MG63 (cell line): ENCODE data around the gene CSPG4. TPM values are rescaled to one million over a fixed set of nuclear protein-coding genes. Genes with fewer than 3 reads are reported as not detected.
"Not testable (repeated sequence)": the region's sequence is repeated elsewhere in the genome, so short reads cannot be mapped to it uniquely, and the experiment has no call there.

Experiments used
- DNase-seq: peaks from one replicate; pipeline ENCODE4 v3.0.0-alpha.2; 2020
- H3K27me3 ChIP-seq: fragments of 250-450 bp; sonication (Bioruptor Pico); 2 replicates; pipeline ENCODE4 v1.5.1; 2020; ENCODE audit warnings: mild to moderate bottlenecking, moderate library complexity
- H3K36me3 ChIP-seq: fragments of 250-450 bp; sonication (Bioruptor Pico); 2 replicates; pipeline ENCODE4 v1.5.1; 2020; ENCODE audit warnings: mild to moderate bottlenecking, moderate library complexity
- H3K4me3 ChIP-seq: fragments of 250-450 bp; sonication (Bioruptor Pico); 2 replicates; pipeline ENCODE4 v1.5.1; 2020; ENCODE audit warnings: mild to moderate bottlenecking, moderate library complexity
- H3K9me3 ChIP-seq: fragments of 250-450 bp; sonication (Bioruptor Pico); 2 replicates; pipeline ENCODE4 v1.5.1; 2020; ENCODE audit warnings: mild to moderate bottlenecking, moderate library complexity
- total RNA-seq: library from RNA; depleted of rRNA; stranded (reverse); fragments of >200 nt; shearing (Covaris generic); gene quantifications from 2 replicates; pipeline ENCODE4 v1.2.3, GENCODE V29; 2014; ENCODE audit warnings: low replicate concordance; rRNA removed

The CSPG4 gene
- total RNA-seq, 1 experiment from 2014 or later, result 19.6 TPM

- Histone ChIP-seq H3K4me3 (peak overlapping the region; percentile 86), H3K27me3 (no peaks in the 10 kb centered on the region), H3K36me3 (peaks cover 27% of the 10 kb centered on the region), H3K9me3 (no peaks in the 10 kb centered on the region)
- peak; percentile 37 for DNase-seq
These were observed 72.0 kb downstream of the CSPG4 start for GRCh38 chr15:75640483-75641178.

- H3K4me3 ChIP-seq, result peak within 1 kb of the TSS; percentile 86
- DNase-seq, result peak; percentile 97
These were observed 72.8 kb downstream of the CSPG4 start, which contains the start of gene IMP3 for GRCh38 chr15:75639709-75640482. IMP3 (minus strand) TSS chr15:75640224; CDS start chr15:75640168, 56 bp downstream.

GRCh38 chr15:75639191-75639708 lies 73.4 kb downstream of the CSPG4 start:
- no peak for DNase-seq

More at GRCh38 chr15:75639709-75640482, 72.8 kb downstream of the CSPG4 start, which contains the start of gene IMP3:
- H3K27me3 ChIP-seq, result no peaks in the 10 kb centered on the region
- no peaks in the 10 kb centered on the region for H3K9me3 ChIP-seq
- peaks cover 28% of the 10 kb centered on the region for H3K36me3 ChIP-seq

GRCh38 chr15:75637245-75638009 lies 75.2 kb downstream of the CSPG4 start:
- Histone ChIP-seq H3K27me3 (no peaks in the 10 kb centered on the region), H3K4me3 (peak overlapping the region; percentile 86; the same call in 1 of the 2 replicates), H3K9me3 (no peaks in the 10 kb centered on the region), H3K36me3 (peaks cover 28% of the 10 kb centered on the region)
- DNase-seq, result no peak

More at GRCh38 chr15:75639191-75639708, 73.4 kb downstream of the CSPG4 start:
- Histone ChIP-seq H3K9me3 (no peaks in the 10 kb centered on the region), H3K27me3 (no peaks in the 10 kb centered on the region), H3K36me3 (peaks cover 28% of the 10 kb centered on the region), H3K4me3 (peak overlapping the region; percentile 86)

- no peaks in the 10 kb centered on the region for H3K9me3 ChIP-seq
- H3K27me3 ChIP-seq, result no peaks in the 10 kb centered on the region
- DNase-seq, result no peak
- H3K36me3 ChIP-seq, result peaks cover 28% of the 10 kb centered on the region
- H3K4me3 ChIP-seq, result no peak overlapping the region
These were observed 76.6 kb downstream of the CSPG4 start for GRCh38 chr15:75636026-75636425.

- peaks cover 18% of the 10 kb centered on the region for H3K36me3 ChIP-seq
- H3K4me3 ChIP-seq, H3K9me3 ChIP-seq, H3K27me3 ChIP-seq, DNase-seq: not testable (repeated sequence)
These were observed 78.7 kb downstream of the CSPG4 start for GRCh38 chr15:75633922-75634321.

- Histone ChIP-seq H3K27me3 (no peaks in the 10 kb centered on the region), H3K9me3 (no peaks in the 10 kb centered on the region), H3K36me3 (peaks cover 4% of the 10 kb centered on the region), H3K4me3 (no peak overlapping the region)
- DNase-seq, result no peak
These were observed 80.7 kb downstream of the CSPG4 start for GRCh38 chr15:75631935-75632334.

GRCh38 chr15:75625542-75626347 lies 86.9 kb downstream of the CSPG4 start, which contains the start of gene SNUPN:
SNUPN (minus strand) TSS chr15:75625725; CDS start chr15:75621051, 4,674 bp downstream.
- Histone ChIP-seq H3K4me3 (peak within 1 kb of the TSS; percentile 99), H3K9me3 (no peaks in the 10 kb centered on the region), H3K27me3 (no peaks in the 10 kb centered on the region), H3K36me3 (peaks cover 7% of the 10 kb centered on the region)
- peak; percentile 96 for DNase-seq

Other genes with a start within 250 kb of the CSPG4 start
- 11.3 and 17.6 TPM in 2 replicates for gene PTPN9, start 133.5 kb downstream of the CSPG4 start, total RNA-seq
- gene SNUPN, start 87.1 kb downstream of the CSPG4 start, total RNA-seq, result 42.5 and 58.5 TPM in 2 replicates
- gene IMP3, start 72.6 kb downstream of the CSPG4 start, total RNA-seq, result 122 and 150 TPM in 2 replicates
- 13.4 and 20.8 TPM in 2 replicates for gene SNX33, start 64.9 kb downstream of the CSPG4 start, total RNA-seq
- gene UBE2Q2, start 130.6 kb upstream of the CSPG4 start, total RNA-seq, result 41.9 and 61.8 TPM in 2 replicates
- gene FBXO22, start 191.0 kb upstream of the CSPG4 start, total RNA-seq, result 51.6 and 74.1 TPM in 2 replicates